ENCODE measurements around the gene CALD1.

CALD1 gene

DNA sequence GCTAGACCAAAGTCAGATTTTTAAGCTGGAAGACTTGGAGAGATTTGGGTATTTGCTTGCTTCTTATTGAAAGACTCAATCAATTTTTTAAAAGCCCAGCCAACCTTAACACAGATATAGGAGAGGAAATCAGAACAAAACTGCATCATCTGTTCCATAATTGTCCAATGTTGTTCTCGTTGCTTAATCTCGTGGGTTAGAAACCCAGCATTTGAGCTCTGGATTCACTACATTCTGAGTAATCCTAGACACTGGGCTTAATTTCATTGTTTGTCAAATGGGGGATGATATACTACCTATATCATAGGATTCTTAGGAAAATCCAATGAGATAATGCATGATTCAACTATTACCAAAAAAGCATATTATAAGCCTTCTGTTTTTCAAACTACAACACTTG is 48.9 kb downstream of the CALD1 start:
- DNase-seq: no peak

- DNase-seq: no peak
Observed at GRCh38 chr7:134829380-134829986, 50.0 kb downstream of the CALD1 start.

GRCh38 chr7:134831862-134832261 is 52.4 kb downstream of the CALD1 start:
- no peak for DNase-seq

DNA sequence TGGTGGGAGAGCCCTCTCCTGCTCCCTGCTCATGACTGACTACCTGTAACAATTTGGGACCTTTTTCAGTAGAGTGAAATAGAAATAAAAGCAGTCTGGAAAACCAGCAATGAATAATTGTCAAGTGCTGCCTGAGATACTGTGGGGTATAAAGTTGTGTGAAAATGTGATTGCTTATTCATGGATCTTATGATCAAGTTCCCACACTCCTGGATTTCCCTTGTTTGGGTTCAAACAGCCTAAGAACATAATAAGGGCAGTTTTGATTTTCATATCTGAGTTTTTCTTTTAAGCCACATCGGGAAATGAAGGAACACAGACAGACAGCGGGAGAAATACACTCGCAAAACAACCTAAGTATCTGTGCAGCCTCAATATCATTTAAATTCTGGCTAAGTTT is 52.9 kb downstream of the CALD1 start:
- no peak for DNase-seq

DNA sequence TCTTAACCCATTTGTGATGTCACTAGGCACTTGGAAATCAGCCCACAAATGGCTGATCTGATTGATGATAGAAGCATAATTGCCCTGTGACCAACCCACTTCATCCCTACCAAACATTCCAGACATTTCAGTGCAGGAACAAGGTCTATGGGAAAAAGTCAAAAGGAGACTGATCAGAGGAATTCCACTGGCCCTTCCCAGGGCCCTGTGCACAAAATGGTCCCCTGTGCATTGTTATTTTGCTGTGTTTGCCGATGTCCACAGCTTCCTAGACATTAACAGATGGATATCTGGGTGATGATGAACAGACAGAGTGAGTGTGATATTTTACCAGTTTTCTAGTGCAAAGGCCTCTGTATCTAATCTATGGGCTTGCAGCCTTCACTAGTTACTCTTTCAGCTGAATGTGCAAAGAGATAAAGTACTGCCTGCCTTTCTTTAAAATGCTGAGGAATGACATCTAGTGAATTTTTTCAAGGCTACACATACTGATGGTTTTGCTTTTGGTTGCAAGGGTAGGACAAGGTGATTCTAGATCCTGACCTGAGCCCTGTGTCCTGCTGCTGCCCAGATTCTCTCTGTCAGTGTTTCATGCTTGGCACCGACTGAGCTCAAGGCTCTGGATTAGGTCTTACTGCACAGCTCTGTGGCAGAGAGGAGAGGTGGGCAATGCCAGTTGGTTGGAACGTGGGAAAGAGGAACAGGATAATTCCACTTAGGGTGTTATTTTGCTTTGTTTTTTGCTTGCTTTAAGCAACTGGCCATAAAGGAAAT is 55.4 kb downstream of the CALD1 start:
- DNase-seq: no peak

- no peak for DNase-seq
Observed at GRCh38 chr7:134835463-134835823, 56.0 kb downstream of the CALD1 start.

GRCh38 chr7:134836447-134836846 is 57.0 kb downstream of the CALD1 start:
- no peak for DNase-seq

DNA sequence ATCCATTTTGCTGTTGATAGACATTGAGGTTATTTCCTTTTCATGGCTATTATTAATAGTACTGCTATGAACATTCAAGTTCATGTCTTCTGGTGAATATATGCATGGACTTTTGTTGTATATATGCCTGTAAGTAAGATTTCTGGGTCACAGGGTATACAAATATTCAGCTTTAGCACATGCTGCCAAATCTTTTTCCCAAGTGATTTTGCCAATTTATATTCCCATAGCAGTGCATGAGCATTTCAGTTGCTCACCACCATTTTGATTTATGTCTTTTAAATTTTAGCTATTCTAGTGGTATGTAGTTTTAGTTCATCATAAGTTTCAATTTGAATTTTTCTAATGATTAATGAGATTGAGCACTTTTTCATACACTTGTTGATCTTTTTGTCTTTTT is 59.9 kb downstream of the CALD1 start:
- DNase-seq: no peak

DNA sequence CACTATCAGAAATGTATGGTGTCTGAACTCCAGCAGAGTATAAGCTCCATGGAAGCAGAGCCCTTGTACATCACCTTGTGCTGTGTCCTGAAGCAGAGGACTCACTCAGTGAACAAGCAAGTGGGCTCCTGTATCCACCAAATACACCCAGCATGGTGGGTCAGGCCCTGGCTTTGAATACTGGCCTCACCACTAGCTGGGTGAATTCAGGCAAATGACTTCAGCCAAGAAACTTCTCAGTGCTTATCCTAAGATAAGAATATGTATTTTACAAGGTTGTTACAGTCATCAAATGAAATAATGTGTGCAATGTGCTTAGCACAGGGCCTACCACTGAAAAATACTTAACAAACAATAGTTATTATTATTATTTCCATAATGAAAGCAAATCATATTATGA is 62.6 kb downstream of the CALD1 start:
- DNase-seq: no peak

DNA sequence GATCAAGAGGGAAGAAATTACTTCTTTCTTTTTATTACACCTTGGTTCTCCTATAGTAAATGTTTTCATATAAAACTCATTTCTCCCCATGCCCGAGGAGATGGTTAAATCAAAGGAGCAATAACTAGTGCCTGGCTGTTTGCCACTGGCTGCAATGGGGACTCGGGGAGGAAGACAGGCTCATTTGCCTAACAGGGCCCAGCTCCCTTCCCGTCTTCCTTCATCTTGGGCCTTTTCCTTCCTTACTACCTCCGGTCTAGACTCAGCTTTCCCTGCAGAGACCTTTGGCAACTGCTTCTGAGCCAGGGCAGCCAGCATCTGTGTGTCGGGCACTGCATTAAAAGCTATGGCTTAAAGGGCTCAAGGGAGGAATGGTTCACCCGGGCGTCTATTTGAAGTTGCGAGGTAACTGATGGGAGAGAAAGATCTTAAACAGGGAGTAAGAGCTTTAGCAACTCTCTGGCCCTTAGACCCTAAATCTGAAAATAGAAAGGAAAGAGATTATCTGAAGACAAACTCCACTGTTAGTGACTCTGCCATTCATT is 63.5 kb downstream of the CALD1 start:
- peak; percentile 28 for DNase-seq

- DNase-seq: no peak
Observed at GRCh38 chr7:134844200-134844599, 64.8 kb downstream of the CALD1 start.

- no peak for DNase-seq
Observed at GRCh38 chr7:134845461-134845860, 66.0 kb downstream of the CALD1 start.

DNA sequence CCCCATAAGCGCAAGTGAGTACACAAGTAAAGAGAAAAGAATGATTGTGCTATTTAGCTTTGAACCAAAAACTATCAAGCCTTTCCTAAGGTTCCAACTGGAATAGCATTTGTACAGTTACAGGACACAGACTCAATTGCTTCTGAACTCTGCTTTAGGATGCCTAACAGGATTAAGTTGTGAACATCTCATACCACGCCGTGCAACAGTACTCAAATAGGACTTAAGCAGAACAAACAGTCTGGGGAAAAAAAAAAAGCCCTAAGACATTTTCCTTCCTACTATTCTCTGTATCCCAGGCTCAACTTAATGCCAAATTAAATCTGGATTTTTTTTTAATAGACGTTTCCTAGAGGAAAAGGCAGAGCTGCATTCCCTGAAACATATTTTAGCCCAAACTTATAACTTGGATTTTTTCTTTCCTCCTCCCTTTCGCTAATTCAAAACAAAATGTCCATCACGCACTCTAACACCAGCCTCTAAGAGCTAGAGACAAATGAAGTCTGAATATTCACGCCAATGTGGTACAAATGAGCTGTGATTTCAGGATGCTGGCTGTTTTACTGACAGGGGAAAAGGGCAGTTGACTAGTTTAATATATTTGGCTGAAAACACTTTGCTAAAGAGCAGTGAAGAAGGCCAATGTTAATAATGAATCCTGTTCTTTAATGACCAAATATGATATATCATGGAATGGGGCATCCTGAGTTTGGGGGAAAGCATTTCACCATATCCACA is 68.6 kb downstream of the CALD1 start:
- DNase-seq: no peak

DNA sequence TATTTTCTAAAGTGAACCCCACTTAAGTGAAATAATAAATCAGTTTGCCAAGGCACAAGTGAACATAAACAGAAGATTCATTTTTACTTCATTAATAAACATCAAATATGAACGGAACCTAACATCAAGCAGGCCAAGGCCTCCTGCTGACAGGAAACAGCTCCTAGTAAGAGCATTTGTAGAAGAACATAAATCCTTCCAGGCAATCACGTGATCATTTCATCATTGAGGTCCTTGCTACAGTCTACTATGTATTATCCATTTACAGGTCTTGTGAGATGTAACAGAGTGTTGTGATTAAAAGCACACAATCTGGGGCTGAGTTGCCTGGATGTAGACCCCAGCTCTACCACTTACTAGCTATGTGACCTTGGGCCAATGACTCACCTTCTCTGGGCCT is 70.6 kb downstream of the CALD1 start:
- no peak for DNase-seq

DNA sequence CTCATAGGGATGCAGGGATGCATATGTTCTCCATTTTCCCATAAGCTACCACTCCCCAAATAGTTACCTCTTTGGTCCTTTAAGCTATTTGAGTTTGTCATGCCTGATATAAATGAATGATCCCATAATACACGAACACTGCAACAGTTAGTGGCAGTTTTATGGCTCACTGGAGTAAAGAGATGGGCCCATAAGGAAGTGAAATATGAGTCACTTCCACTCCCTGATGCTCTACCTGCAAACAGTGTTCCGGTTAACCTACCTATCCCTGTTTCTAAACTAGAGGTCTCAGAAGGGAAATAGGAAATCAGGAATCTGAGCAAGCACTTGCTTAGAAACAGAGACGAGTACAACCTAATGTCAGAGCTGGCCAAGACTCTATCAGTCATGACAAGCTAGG is 71.7 kb downstream of the CALD1 start:
- DNase-seq: no peak

GRCh38 chr7:134852625-134853024 is 73.2 kb downstream of the CALD1 start:
- no peak for DNase-seq

GRCh38 chr7:134854816-134855215 is 75.4 kb downstream of the CALD1 start:
- no peak for DNase-seq

- peak; percentile 60 for DNase-seq
Observed at GRCh38 chr7:134855442-134855841, 76.0 kb downstream of the CALD1 start.

- peak; percentile 44 for DNase-seq
Observed at GRCh38 chr7:134856091-134856490, 76.7 kb downstream of the CALD1 start.

GRCh38 chr7:134856691-134857090 is 77.3 kb downstream of the CALD1 start:
- no peak for DNase-seq

- DNase-seq: no peak
Observed at GRCh38 chr7:134857958-134858357, 78.5 kb downstream of the CALD1 start.

DNA sequence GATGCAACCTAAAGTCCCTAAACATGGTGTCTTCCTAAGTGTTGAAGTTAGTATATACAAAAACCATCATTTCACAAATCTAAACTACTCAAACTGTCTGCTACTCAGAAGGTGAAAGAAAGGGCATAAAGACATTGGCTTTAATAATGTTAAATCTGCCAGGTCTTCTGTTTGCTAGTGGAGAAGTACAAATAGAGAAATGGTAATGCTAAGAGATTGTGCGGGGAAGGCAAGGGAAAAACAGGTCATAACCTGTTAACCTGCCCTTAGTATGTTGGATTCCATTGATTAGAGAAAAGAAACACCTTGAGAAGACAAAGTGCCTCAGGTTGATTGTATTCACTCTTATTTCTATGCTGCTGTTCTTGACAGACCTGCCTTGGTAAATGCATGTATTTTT is 80.3 kb downstream of the CALD1 start:
- no peak for DNase-seq

- DNase-seq: no peak
Observed at GRCh38 chr7:134865001-134865845, 85.8 kb downstream of the CALD1 start.

All from femur (tissue), 1 donor.